WTC11 (cell line): ENCODE results near the gene ZPR1.

ENCODE experiments used
- ATF1 ChIP-seq: sonication (generic); formaldehyde crosslinking; IDR thresholded peaks from 2 replicates; pipeline ENCODE4 v1.8.1; 2023; ENCODE audit warnings: mild to moderate bottlenecking, moderate library complexity, missing genetic modification reagents
- CBFB ChIP-seq: sonication (generic); formaldehyde crosslinking; IDR thresholded peaks from 2 replicates; pipeline ENCODE4 v1.8.1; 2022; ENCODE audit warnings: mild to moderate bottlenecking, low read depth, missing genetic modification reagents
- CREB1 ChIP-seq: sonication (generic); formaldehyde crosslinking; IDR thresholded peaks from 2 replicates; pipeline ENCODE4 v1.8.0; 2023; ENCODE audit warnings: mild to moderate bottlenecking, missing genetic modification reagents
- ELF4 ChIP-seq: sonication (generic); formaldehyde crosslinking; IDR thresholded peaks from 2 replicates; pipeline ENCODE4 v1.8.1; 2022; ENCODE audit warnings: low read depth, mild to moderate bottlenecking, moderate library complexity, missing genetic modification reagents
- IRF2 ChIP-seq: sonication (generic); formaldehyde crosslinking; IDR thresholded peaks from 2 replicates; pipeline ENCODE4 v1.8.0; 2022; ENCODE audit warnings: low read depth, missing genetic modification reagents, borderline replicate concordance
- JAZF1 ChIP-seq: fragments of 250-450 bp; sonication (Bioruptor Pico); IDR thresholded peaks from 2 replicates; pipeline ENCODE4 v1.9.0; 2021; ENCODE audit warnings: moderate library complexity, mild to moderate bottlenecking, inconsistent platforms
- NFE2L1 ChIP-seq: sonication (generic); formaldehyde crosslinking; IDR thresholded peaks from 2 replicates; pipeline ENCODE4 v1.8.1; 2023; ENCODE audit warnings: missing genetic modification reagents
- SP1 ChIP-seq: sonication (generic); formaldehyde crosslinking; conservative IDR thresholded peaks from 2 replicates; pipeline ENCODE4 v1.8.1; 2022; ENCODE audit warnings: missing genetic modification reagents
- TF ChIP-seq, protein P1 (sequence below): sonication (generic); formaldehyde crosslinking; conservative IDR thresholded peaks from 2 replicates; pipeline ENCODE4 v1.8.1; 2022; ENCODE audit warnings: mild to moderate bottlenecking, missing genetic modification reagents
- TF ChIP-seq, protein P2 (sequence below): fragments of 200-600 bp; IDR thresholded peaks from 2 replicates; pipeline ENCODE4 v1.8.0; 2022; ENCODE audit warnings: antibody characterized with exemption
- TF ChIP-seq, protein P3 (sequence below): sonication (generic); formaldehyde crosslinking; IDR thresholded peaks from 2 replicates; pipeline ENCODE4 v1.8.0; 2022; ENCODE audit warnings: mild to moderate bottlenecking, missing genetic modification reagents
- TF ChIP-seq, protein P4 (sequence below): fragments of 250-450 bp; sonication (Bioruptor Pico); IDR thresholded peaks from 2 replicates; pipeline ENCODE4 v1.9.0; 2021; ENCODE audit warnings: moderate library complexity, mild to moderate bottlenecking, inconsistent platforms, borderline replicate concordance
- TF ChIP-seq, protein P5 (sequence below): sonication (generic); formaldehyde crosslinking; IDR thresholded peaks from 2 replicates; pipeline ENCODE4 v1.8.1; 2022; ENCODE audit warnings: missing genetic modification reagents, borderline replicate concordance

DNA sequence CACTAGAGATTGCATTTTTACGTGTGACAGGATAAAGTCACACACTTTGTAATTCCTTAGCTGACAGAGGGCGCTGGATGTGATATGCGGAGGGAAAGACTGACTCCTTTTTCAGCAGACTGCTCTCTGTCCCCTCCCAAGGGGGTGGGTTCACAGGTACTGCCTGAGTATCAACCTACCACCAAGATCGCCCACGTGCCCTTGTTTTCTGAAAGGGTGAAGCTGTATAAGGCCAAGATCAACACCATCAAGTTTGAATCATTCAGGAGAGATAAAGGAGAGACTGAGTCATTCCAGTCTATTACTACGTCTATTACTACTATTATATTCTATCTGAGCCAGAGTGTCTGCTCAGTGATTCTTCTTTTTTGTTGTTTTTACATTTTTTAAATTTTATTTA lies 45.7 kb downstream of the ZPR1 start:
- TF ChIP-seq IRF2 (CRISPR knock-in tag) (no peak), SP1 (CRISPR knock-in tag) (no peak), ELF4 (CRISPR knock-in tag) (no peak), ATF1 (CRISPR knock-in tag) (no peak), JAZF1 (CRISPR knock-in tag) (no peak), NFE2L1 (CRISPR knock-in tag) (no peak), CREB1 (no peak), CBFB (CRISPR knock-in tag) (no peak)
- TF ChIP-seq, protein P1, sequence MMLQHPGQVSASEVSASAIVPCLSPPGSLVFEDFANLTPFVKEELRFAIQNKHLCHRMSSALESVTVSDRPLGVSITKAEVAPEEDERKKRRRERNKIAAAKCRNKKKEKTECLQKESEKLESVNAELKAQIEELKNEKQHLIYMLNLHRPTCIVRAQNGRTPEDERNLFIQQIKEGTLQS (CRISPR knock-in tag), result no peak
- TF ChIP-seq, protein P2, sequence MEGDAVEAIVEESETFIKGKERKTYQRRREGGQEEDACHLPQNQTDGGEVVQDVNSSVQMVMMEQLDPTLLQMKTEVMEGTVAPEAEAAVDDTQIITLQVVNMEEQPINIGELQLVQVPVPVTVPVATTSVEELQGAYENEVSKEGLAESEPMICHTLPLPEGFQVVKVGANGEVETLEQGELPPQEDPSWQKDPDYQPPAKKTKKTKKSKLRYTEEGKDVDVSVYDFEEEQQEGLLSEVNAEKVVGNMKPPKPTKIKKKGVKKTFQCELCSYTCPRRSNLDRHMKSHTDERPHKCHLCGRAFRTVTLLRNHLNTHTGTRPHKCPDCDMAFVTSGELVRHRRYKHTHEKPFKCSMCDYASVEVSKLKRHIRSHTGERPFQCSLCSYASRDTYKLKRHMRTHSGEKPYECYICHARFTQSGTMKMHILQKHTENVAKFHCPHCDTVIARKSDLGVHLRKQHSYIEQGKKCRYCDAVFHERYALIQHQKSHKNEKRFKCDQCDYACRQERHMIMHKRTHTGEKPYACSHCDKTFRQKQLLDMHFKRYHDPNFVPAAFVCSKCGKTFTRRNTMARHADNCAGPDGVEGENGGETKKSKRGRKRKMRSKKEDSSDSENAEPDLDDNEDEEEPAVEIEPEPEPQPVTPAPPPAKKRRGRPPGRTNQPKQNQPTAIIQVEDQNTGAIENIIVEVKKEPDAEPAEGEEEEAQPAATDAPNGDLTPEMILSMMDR, result no peak
- TF ChIP-seq, protein P3, sequence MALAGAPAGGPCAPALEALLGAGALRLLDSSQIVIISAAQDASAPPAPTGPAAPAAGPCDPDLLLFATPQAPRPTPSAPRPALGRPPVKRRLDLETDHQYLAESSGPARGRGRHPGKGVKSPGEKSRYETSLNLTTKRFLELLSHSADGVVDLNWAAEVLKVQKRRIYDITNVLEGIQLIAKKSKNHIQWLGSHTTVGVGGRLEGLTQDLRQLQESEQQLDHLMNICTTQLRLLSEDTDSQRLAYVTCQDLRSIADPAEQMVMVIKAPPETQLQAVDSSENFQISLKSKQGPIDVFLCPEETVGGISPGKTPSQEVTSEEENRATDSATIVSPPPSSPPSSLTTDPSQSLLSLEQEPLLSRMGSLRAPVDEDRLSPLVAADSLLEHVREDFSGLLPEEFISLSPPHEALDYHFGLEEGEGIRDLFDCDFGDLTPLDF (CRISPR knock-in tag), result no peak
- TF ChIP-seq, protein P4, sequence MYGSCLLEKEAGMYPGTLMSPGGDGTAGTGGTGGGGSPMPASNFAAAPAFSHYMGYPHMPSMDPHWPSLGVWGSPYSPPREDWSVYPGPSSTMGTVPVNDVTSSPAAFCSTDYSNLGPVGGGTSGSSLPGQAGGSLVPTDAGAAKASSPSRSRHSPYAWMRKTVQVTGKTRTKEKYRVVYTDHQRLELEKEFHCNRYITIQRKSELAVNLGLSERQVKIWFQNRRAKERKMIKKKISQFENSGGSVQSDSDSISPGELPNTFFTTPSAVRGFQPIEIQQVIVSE, result no peak
- TF ChIP-seq, protein P5, sequence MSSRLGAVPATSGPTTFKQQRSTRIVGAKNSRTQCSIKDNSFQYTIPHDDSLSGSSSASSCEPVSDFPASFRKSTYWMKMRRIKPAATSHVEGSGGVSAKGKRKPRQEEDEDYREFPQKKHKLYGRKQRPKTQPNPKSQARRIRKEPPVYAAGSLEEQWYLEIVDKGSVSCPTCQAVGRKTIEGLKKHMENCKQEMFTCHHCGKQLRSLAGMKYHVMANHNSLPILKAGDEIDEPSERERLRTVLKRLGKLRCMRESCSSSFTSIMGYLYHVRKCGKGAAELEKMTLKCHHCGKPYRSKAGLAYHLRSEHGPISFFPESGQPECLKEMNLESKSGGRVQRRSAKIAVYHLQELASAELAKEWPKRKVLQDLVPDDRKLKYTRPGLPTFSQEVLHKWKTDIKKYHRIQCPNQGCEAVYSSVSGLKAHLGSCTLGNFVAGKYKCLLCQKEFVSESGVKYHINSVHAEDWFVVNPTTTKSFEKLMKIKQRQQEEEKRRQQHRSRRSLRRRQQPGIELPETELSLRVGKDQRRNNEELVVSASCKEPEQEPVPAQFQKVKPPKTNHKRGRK, result no peak
